Measurements from ENCODE around the gene PDE4B.
"Not testable (repeated sequence)": the region's sequence is repeated elsewhere in the genome, so short reads cannot be mapped to it uniquely, and the experiment has no call there.

PDE4B gene

GRCh38 chr1:66296370-66296769, 503.7 kb downstream of the PDE4B start:
- DNase-seq, result no peak

GRCh38 chr1:66296951-66297350, 504.3 kb downstream of the PDE4B start:
- no peak for DNase-seq

- no peak for DNase-seq
Observed at GRCh38 chr1:66298464-66298863, 505.8 kb downstream of the PDE4B start.

- no peak for DNase-seq
Observed at GRCh38 chr1:66300280-66300971, 507.7 kb downstream of the PDE4B start.

- no peak for DNase-seq
Observed at GRCh38 chr1:66300972-66301451, 508.3 kb downstream of the PDE4B start.

- no peak for DNase-seq
Observed at GRCh38 chr1:66302184-66302742, 509.6 kb downstream of the PDE4B start.

- no peak for DNase-seq
Observed at GRCh38 chr1:66302815-66303214, 510.1 kb downstream of the PDE4B start.

- DNase-seq, result no peak
Observed at GRCh38 chr1:66303646-66304045, 511.0 kb downstream of the PDE4B start.

- DNase-seq, result no peak
Observed at GRCh38 chr1:66304128-66304527, 511.4 kb downstream of the PDE4B start.

- no peak for DNase-seq
Observed at GRCh38 chr1:66305927-66306326, 513.2 kb downstream of the PDE4B start.

GRCh38 chr1:66309006-66309741, 516.5 kb downstream of the PDE4B start:
- no peak for DNase-seq

GRCh38 chr1:66311092-66311491, 518.4 kb downstream of the PDE4B start:
- DNase-seq, result no peak

GRCh38 chr1:66311628-66312027, 518.9 kb downstream of the PDE4B start:
- no peak for DNase-seq

GRCh38 chr1:66312271-66312990, 519.7 kb downstream of the PDE4B start:
- DNase-seq, result no peak

- DNase-seq, result no peak
Observed at GRCh38 chr1:66313429-66313828, 520.7 kb downstream of the PDE4B start.

GRCh38 chr1:66315671-66316070, 523.0 kb downstream of the PDE4B start:
- no peak for DNase-seq

GRCh38 chr1:66316464-66317247, 524.0 kb downstream of the PDE4B start:
- no peak for DNase-seq

GRCh38 chr1:66317248-66317515, 524.5 kb downstream of the PDE4B start:
- DNase-seq, result no peak

GRCh38 chr1:66320231-66320630, 527.5 kb downstream of the PDE4B start:
- no peak for DNase-seq

- not testable (repeated sequence) for DNase-seq
Observed at GRCh38 chr1:66322462-66322861, 529.8 kb downstream of the PDE4B start.

GRCh38 chr1:66323958-66324625, 531.4 kb downstream of the PDE4B start:
- DNase-seq, result no peak
